ENCODE data around the gene DNAAF1. TPM values are rescaled to one million over a fixed set of nuclear protein-coding genes. Genes with fewer than 3 reads are reported as not detected.
"Not testable (repeated sequence)": the region's sequence is repeated elsewhere in the genome, so short reads cannot be mapped to it uniquely, and the experiment has no call there.

The DNAAF1 gene
- total RNA-seq, 2 experiments from 2014 or later: 0.33 TPM; not detected in 1

GRCh38 chr16:84216144-84216543 is 71.0 kb downstream of the DNAAF1 start:
- H3K36me3 Mint-ChIP-seq, H3K4me1 Mint-ChIP-seq, DNase-seq, H3K4me3 Mint-ChIP-seq, H3K9me3 Mint-ChIP-seq, H3K27ac Mint-ChIP-seq, H3K27me3 Mint-ChIP-seq: not testable (repeated sequence)

DNA sequence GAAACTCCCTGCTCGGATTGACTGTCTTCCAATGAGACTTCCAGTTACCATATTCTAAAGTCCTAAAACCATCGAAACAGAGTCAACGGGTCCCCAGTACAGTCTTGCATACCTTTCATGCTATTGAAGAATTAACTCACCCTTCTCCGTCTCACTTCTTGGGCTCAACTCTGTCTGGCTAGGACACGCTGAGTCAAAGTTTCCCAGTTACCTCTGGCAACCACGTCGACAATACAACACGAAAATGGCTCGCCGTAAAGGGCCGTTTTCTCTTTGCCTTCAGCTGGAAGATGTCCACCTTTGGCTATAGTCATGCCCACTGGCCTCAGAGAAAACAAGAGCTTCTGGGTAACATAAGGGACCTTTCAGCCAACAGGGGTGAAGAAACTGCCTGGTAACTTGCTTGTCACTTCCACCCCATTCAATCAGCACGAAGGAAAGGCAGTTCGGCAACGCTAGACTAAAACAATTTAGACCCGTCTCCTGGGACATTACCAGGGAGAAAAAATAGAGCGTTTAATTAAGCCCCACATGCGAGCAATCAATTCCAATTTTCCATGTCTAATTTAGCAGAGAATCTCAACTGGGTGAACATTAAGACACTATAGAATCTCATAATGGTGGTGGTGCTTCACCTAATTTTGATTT is 73.2 kb downstream of the DNAAF1 start:
- Mint-ChIP-seq H3K4me1 (no peaks in the 10 kb centered on the region), H3K27ac (no peak overlapping the region), H3K27me3 (no peaks in the 10 kb centered on the region), H3K4me3 (no peak overlapping the region), H3K9me3 (no peaks in the 10 kb centered on the region), H3K36me3 (no peaks in the 10 kb centered on the region)
- DNase-seq: no peak

DNA sequence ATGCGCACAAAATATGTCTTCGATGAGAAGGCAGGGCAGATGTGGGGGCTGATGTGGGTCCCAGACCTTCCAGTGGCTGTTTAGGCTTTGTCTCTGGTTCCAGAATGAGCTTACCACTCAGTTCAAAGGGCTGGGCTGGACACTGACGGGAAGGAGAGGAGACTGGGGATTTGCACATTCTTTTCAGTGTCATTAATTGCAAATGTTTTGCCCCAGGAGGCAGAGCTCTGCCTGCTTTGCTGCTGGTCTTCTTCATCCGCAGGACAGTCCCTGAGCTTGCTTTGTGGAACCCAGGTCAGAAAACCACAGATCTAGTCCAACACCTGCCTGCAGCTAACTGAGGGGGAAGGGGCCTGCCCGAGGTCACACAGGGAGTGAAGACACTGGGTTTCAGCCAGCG is 73.8 kb downstream of the DNAAF1 start:
- Mint-ChIP-seq H3K27me3 (no peaks in the 10 kb centered on the region), H3K4me1 (no peaks in the 10 kb centered on the region), H3K27ac (no peak overlapping the region), H3K36me3 (no peaks in the 10 kb centered on the region), H3K9me3 (no peaks in the 10 kb centered on the region), H3K4me3 (no peak overlapping the region)
- no peak for DNase-seq

DNA sequence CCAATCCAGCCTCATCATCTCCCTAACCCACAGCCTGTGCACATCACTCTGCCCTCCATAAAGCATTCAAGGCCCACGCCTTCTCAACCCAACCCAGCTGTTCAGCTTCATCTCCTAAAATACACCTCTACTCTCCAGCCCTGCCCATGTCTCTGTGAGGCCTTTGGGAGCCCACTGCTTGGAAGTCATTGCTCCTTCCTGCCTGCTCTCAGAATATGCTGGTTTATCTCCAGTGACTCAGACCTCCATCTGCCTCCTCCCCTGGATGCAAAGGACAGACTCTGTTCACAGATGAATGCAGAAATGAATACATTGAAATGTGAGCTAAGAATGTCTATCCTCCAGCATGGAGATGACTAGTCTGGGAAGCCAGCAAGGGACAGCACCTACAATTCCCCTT is 75.7 kb downstream of the DNAAF1 start:
- no peak overlapping the region for H3K27ac Mint-ChIP-seq
- DNase-seq: no peak
- no peaks in the 10 kb centered on the region for H3K9me3 Mint-ChIP-seq
- H3K4me1 Mint-ChIP-seq: no peaks in the 10 kb centered on the region
- H3K4me3 Mint-ChIP-seq: no peak overlapping the region
- H3K36me3 Mint-ChIP-seq: no peaks in the 10 kb centered on the region
- H3K27me3 Mint-ChIP-seq: no peaks in the 10 kb centered on the region

DNA sequence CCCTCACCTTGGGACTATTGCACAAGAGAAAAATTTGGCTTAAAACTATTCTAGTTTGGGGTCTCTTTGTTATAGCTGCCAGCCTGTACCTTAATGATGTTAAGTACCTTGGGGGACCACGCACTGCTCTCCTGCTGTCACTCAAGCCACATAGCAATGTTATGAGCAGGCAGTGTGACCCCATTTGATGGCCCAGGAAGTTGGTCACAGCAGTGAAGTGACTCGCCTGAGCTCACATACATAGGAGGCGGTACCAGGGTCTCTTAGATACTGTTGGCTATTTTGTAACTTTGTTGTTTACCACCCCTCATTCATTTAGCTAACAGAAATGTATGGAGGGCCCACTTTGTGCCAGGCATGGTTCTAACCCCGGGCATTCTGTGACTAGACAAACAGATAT is 78.3 kb downstream of the DNAAF1 start:
- H3K4me3 Mint-ChIP-seq: no peak overlapping the region
- H3K27ac Mint-ChIP-seq: no peak overlapping the region
- no peak for DNase-seq
- no peaks in the 10 kb centered on the region for H3K4me1 Mint-ChIP-seq
- no peaks in the 10 kb centered on the region for H3K36me3 Mint-ChIP-seq
- H3K27me3 Mint-ChIP-seq: peaks cover 4% of the 10 kb centered on the region
- no peaks in the 10 kb centered on the region for H3K9me3 Mint-ChIP-seq

DNA sequence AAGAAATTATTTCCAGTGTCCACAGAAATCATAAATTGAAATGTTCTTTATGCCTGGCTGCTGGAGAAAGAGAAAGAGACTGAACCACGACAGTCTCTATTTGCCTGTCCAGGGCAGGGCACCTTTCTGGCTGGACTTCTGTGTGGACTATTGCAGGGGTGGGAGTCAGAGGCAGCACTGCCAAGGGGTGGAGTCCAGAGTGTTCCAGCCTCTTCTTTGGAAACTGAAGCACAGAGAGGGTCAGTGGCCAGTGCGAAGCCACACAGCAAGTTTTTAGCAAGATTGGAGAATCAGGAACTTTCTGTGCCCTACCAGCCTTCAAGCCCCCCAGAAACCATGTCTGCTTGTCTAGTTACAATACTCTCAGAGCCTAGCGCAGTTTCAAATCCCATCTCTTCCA is 79.4 kb downstream of the DNAAF1 start:
- peaks cover 8% of the 10 kb centered on the region for H3K27me3 Mint-ChIP-seq
- no peak overlapping the region for H3K27ac Mint-ChIP-seq
- no peaks in the 10 kb centered on the region for H3K9me3 Mint-ChIP-seq
- H3K4me3 Mint-ChIP-seq: no peak overlapping the region
- DNase-seq: no peak
- no peaks in the 10 kb centered on the region for H3K4me1 Mint-ChIP-seq
- H3K36me3 Mint-ChIP-seq: no peaks in the 10 kb centered on the region

DNA sequence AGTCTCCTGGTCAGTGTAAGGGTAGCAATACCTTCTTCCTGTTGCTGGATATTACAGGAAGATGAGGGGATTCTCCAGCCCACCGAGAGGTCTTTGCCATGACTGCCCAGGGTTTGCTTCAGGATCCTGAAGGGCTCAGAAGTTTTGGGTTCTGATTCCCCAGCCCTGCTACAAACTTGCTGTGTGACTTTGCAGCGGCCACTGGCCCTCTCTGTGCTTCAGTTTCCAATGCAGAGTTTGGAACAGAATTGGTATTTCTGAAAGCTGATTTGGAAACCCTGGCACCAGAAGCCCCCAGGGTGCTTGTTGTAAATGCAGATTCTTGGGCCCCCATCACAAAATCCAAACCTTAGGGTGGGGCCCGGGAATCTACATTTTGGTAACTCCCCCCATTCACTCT is 80.0 kb downstream of the DNAAF1 start:
- Mint-ChIP-seq H3K4me3 (no peak overlapping the region), H3K27me3 (peaks cover 8% of the 10 kb centered on the region), H3K4me1 (no peaks in the 10 kb centered on the region), H3K27ac (no peak overlapping the region), H3K36me3 (no peaks in the 10 kb centered on the region), H3K9me3 (no peaks in the 10 kb centered on the region)
- DNase-seq: no peak

- Mint-ChIP-seq H3K4me3 (no peak overlapping the region), H3K27me3 (peaks cover 8% of the 10 kb centered on the region), H3K27ac (no peak overlapping the region), H3K4me1 (no peaks in the 10 kb centered on the region), H3K9me3 (no peaks in the 10 kb centered on the region), H3K36me3 (no peaks in the 10 kb centered on the region)
- no peak for DNase-seq
Observed at GRCh38 chr16:84225571-84225970, 80.5 kb downstream of the DNAAF1 start.

DNA sequence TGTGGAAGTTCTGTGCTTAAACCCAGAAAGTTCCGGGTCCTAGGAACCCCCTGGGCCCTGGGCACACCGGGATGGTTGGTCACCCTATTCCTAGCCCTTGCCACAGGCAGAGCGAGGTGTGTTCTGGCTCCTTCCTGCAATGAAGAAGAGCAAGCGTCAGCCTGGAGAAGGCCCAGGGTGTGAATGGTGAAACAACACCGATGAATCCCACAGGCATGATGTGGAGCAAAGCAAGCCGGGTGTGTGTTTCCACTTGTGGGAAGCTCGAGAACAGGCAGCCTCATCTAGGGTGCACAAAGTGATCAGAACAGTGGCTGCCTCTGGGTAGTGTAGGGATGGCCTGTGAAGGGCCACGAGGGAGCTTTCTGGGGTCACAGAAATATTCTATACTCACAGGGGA is 80.9 kb downstream of the DNAAF1 start:
- Mint-ChIP-seq H3K27me3 (peaks cover 8% of the 10 kb centered on the region), H3K4me1 (no peaks in the 10 kb centered on the region), H3K36me3 (no peaks in the 10 kb centered on the region), H3K4me3 (no peak overlapping the region), H3K9me3 (no peaks in the 10 kb centered on the region), H3K27ac (no peak overlapping the region)
- no peak for DNase-seq

Other genes with a start within 250 kb of the DNAAF1 start
- gene MLYCD, start 246.2 kb upstream of the DNAAF1 start, total RNA-seq: 1 to 10 TPM; 2.4 TPM
- gene OSGIN1, start 192.1 kb upstream of the DNAAF1 start, total RNA-seq: 1 to 10 TPM in 1 of 2 experiments, under 1 TPM in 1; 0.92 to 1.8 TPM
- gene NECAB2, start 177.1 kb upstream of the DNAAF1 start, total RNA-seq: not detected
- gene SLC38A8, start 102.5 kb upstream of the DNAAF1 start, total RNA-seq: not detected
- 10 to 100 TPM; 29.6 to 30.2 TPM for gene MBTPS1, start 28.4 kb upstream of the DNAAF1 start, total RNA-seq
- 10 to 100 TPM; 13.2 to 13.9 TPM for gene HSDL1, start 131 bp upstream of the DNAAF1 start, total RNA-seq
- gene TAF1C, start 41.7 kb downstream of the DNAAF1 start, total RNA-seq: 10 to 100 TPM; 53.8 to 54.3 TPM
- 1 to 10 TPM in 1 of 2 experiments, under 1 TPM in 1; 0.66 to 1.5 TPM for gene ADAD2, start 45.8 kb downstream of the DNAAF1 start, total RNA-seq
- gene KCNG4, start 94.7 kb downstream of the DNAAF1 start, total RNA-seq: not detected
- not detected for gene WFDC1, start 149.6 kb downstream of the DNAAF1 start, total RNA-seq
- gene ATP2C2, start 223.2 kb downstream of the DNAAF1 start, total RNA-seq: not detected